Left ventricle myocardium inferior (tissue), 1 donor: ENCODE data around the gene SETBP1. TPM values are rescaled to one million over a fixed set of nuclear protein-coding genes. Genes with fewer than 3 reads are reported as not detected.
"Not testable (repeated sequence)": the region's sequence is repeated elsewhere in the genome, so short reads cannot be mapped to it uniquely, and the experiment has no call there.

ENCODE experiments used
- DNase-seq: peaks from one replicate; pipeline ENCODE4 v3.0.0-alpha.2; 2020
- H3K27ac ChIP-seq: fragments of 200-600 bp; replicated peaks from 2 replicates; pipeline ENCODE4 v1.8.0; 2021
- H3K27me3 ChIP-seq: fragments of 200-600 bp; 2 replicates; pipeline ENCODE4 v1.8.0; 2021; ENCODE audit warnings: low read depth
- H3K36me3 ChIP-seq: fragments of 200-600 bp; 2 replicates; pipeline ENCODE4 v1.8.0; 2021
- H3K4me1 ChIP-seq: fragments of 200-600 bp; 2 replicates; pipeline ENCODE4 v1.8.0; 2021
- H3K4me3 ChIP-seq: fragments of 200-600 bp; 2 replicates; pipeline ENCODE4 v1.8.0; 2021; ENCODE audit warnings: mild to moderate bottlenecking, moderate library complexity
- H3K9me3 ChIP-seq: fragments of 200-600 bp; replicated peaks from 2 replicates; pipeline ENCODE4 v1.8.0; 2021
- intact Hi-C: fragments of 100-400 bp; cut with micrococcal nuclease; formaldehyde crosslinking; loops from one replicate; pipeline ENCODE4 v1.11.0; 2022
- total RNA-seq: library from RNA; stranded (reverse); fragmentation: NEBNext Ultra II Directional; extraction: Animal tissue kit (Norgen Biotek cat#: 25700); gene quantifications from one replicate; pipeline ENCODE4 v1.2.1, GENCODE V29; 2021
- TF ChIP-seq, protein P1 (sequence below): fragments of 200-600 bp; IDR thresholded peaks from 2 replicates; pipeline ENCODE4 v1.8.0; 2021; ENCODE audit warnings: antibody characterized with exemption, mild to moderate bottlenecking, borderline replicate concordance
- donor health status: DM: no; HTN: yes; CAD: no; lungs with severe emphysema.

The SETBP1 gene
- total RNA-seq, 1 donor from 2014 or later: 10.3 TPM

DNA sequence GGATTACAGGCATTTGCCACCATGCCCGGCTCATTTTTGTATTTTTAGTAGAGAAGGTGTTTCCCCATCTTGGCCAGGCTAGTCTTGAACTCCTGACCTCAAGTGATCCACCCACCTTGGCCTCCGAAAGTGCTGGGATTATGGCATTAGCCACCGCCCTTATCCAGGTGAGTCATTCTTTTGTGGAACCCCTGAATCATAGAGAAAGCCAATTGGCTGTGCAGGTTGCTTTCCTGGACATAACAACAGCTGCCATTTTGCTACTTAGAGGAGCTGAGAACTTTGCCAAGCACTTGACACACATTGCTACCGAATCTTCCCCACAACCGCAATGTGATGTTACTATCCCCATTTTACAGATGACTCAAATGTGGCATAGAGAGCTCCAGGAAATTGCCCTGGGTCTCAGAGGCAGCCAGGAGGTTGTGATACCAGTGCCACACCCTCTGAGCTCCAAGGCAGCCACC lies 36.0 kb downstream of the SETBP1 start:
- Histone ChIP-seq H3K9me3 (no peaks in the 10 kb centered on the region), H3K4me3 (no peak overlapping the region), H3K27ac (no peak overlapping the region), H3K27me3 (no peaks in the 10 kb centered on the region), H3K4me1 (peaks cover 14% of the 10 kb centered on the region), H3K36me3 (peaks cover 5% of the 10 kb centered on the region)
- intact Hi-C loops: no loop called here
- TF ChIP-seq, protein P1, sequence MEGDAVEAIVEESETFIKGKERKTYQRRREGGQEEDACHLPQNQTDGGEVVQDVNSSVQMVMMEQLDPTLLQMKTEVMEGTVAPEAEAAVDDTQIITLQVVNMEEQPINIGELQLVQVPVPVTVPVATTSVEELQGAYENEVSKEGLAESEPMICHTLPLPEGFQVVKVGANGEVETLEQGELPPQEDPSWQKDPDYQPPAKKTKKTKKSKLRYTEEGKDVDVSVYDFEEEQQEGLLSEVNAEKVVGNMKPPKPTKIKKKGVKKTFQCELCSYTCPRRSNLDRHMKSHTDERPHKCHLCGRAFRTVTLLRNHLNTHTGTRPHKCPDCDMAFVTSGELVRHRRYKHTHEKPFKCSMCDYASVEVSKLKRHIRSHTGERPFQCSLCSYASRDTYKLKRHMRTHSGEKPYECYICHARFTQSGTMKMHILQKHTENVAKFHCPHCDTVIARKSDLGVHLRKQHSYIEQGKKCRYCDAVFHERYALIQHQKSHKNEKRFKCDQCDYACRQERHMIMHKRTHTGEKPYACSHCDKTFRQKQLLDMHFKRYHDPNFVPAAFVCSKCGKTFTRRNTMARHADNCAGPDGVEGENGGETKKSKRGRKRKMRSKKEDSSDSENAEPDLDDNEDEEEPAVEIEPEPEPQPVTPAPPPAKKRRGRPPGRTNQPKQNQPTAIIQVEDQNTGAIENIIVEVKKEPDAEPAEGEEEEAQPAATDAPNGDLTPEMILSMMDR: no peak
- no peak for DNase-seq

DNA sequence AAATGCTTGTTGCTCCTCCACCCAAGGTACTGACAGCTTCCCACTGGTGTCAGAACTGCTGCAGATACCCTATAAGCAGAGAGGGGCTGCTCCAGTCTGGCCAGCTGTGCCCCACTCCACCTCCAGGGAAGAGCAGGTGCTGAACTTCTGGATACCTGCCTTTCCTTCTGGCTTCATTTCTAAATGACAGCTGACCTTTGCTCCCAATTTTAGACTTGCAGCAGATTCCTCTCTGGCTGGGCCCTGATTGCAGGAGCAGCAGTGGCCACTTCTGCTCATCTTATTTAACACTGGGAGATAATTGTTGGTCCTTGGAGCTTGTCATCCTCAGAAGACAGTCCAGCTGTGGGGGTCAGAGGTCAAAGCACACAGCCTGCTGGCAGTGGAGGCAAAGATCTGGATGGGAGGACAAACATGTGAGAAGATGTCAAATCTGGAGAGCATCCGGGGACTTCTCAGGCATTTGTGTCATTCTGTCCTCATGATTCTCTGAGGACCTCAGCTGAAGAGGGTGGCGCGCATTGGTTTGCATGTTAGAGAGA lies 38.9 kb downstream of the SETBP1 start:
- H3K27me3 ChIP-seq: no peaks in the 10 kb centered on the region
- TF ChIP-seq, protein P1: no peak
- DNase-seq: peak; percentile 41
- peaks cover 22% of the 10 kb centered on the region for H3K4me1 ChIP-seq
- no peak overlapping the region for H3K27ac ChIP-seq
- no peak overlapping the region for H3K4me3 ChIP-seq
- intact Hi-C loops: no loop called here
- H3K36me3 ChIP-seq: no peaks in the 10 kb centered on the region
- H3K9me3 ChIP-seq: no peaks in the 10 kb centered on the region

DNA sequence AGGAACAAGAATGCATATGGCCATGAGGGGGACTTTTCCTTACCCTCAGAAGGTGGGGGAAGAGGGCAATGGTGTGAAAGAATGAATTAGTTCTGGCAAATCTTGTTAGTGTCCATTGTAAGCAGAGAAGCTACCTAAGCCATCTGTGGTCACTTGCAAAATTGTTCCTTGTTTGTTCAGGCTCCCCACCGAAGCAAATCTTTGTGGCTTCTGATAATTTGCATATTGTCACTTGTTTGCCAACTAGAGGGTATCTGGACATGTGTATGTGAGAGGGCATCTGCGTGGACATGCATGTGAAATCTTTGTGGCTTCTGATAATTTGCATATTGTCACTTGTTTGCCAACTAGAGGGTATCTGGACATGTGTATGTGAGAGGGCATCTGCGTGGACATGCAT lies 41.1 kb downstream of the SETBP1 start:
- H3K4me3 ChIP-seq, H3K9me3 ChIP-seq, H3K27me3 ChIP-seq, DNase-seq, H3K27ac ChIP-seq, H3K36me3 ChIP-seq, intact Hi-C loops: not testable (repeated sequence)
- peaks cover 38% of the 10 kb centered on the region for H3K4me1 ChIP-seq

DNA sequence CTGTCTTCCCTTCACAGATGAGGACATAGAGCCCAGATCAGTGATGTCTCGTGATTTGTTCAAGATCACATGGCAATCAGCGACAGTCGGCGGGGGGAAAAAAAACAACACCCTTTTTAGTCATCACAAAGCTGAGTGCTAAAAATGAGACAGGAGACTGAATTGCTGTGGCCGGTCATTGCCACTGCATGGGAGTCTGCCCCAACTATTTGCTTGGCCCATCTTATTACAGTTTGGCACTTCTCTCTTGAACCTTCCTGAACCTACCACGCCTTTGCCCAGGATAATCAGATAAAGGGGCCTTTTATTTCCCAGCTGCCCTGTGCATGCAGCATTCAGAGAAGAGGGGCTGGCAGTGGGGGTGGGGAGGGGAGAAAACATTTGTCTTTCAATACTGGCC lies 42.7 kb downstream of the SETBP1 start:
- TF ChIP-seq, protein P1: no peak
- intact Hi-C loops: no loop called here
- peaks cover 45% of the 10 kb centered on the region for H3K4me1 ChIP-seq
- H3K27me3 ChIP-seq: no peaks in the 10 kb centered on the region
- no peak overlapping the region for H3K4me3 ChIP-seq
- DNase-seq: no peak
- no peak overlapping the region for H3K27ac ChIP-seq
- H3K9me3 ChIP-seq: no peaks in the 10 kb centered on the region
- no peaks in the 10 kb centered on the region for H3K36me3 ChIP-seq

DNA sequence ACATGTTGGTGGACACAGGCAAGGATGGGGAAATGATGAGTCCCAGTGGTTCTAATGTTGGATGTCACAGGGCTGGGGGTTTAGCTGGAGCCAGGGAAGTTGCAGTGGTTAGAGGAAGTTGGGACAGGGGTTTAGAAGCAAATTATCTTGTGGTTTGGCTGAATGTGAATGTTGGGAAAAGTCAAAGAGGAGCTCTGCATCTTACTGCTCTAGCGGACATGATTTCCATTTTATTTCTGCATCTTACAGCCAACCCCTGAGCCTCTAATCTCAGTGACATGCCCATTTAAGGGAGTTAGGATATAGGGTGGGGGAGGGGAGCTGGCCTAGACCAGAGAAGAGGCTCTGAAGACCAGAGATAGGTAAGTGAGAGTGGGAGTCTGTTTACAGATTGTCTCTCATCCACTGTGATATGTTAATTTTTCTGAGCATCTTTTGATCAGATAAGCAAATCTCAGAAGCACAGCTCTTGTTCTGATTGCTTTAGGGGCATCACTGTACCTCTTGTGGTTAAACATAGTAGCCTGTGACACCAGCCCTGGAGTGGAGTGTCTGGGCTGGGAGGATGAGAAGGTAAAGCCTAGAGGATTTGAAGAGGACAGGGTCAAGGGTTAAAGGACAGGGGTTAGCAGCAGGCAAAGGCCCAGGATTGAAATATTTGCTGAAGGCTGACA lies 43.6 kb downstream of the SETBP1 start:
- TF ChIP-seq, protein P1: no peak
- Histone ChIP-seq H3K27me3 (no peaks in the 10 kb centered on the region), H3K9me3 (no peaks in the 10 kb centered on the region), H3K36me3 (no peaks in the 10 kb centered on the region), H3K27ac (peak overlapping the region; percentile 68), H3K4me3 (no peak overlapping the region), H3K4me1 (peaks cover 45% of the 10 kb centered on the region)
- no peak for DNase-seq
- intact Hi-C loops: no loop called here
